GM12878 (cell line): ENCODE data around the gene NCAPD3. TPM values are rescaled to one million over a fixed set of nuclear protein-coding genes. Genes with fewer than 3 reads are reported as not detected.

Experiments
- ATAC-seq: fragments of 200-7000 bp; cut with Tn5 transposase; 3 replicates; pipeline ENCODE4 v1.9.1; 2020; ENCODE audit warnings: mild to moderate bottlenecking, moderate library complexity
- BruUV-seq: library from RNA; stranded (reverse); fragments of 400-500 nt; replicated peaks from 2 replicates; lab custom pipeline; 2021; lab: Mats Ljungman, UMichigan
- CTCF ChIA-PET: fragments of 300-600 bp; sonication (Branson Sonifier 250); formaldehyde crosslinking; extraction: SDS; loops from one replicate; lab custom pipeline; 2021; ENCODE audit warnings: inconsistent platforms; lab: Yijun Ruan, JAX
- POLR2A ChIA-PET: fragments of 350-600 bp; formaldehyde crosslinking; extraction: SDS; loops from one replicate; lab custom pipeline; 2021; ENCODE audit warnings: inconsistent platforms; lab: Charles Lee
- RAD21 ChIA-PET: fragments of 300-600 bp; sonication (Branson Sonifier 250); formaldehyde crosslinking; loops from one replicate; lab custom pipeline; 2023; ENCODE audit warnings: antibody characterized with exemption; ENCODE audit not compliant: unreplicated experiment; lab: Charles Lee
- SMC1A ChIA-PET: fragments of 300-600 bp; sonication (Branson Sonifier 250); formaldehyde crosslinking; loops from one replicate; lab custom pipeline; 2023; ENCODE audit not compliant: unreplicated experiment, uncharacterized antibody; lab: Charles Lee
- DNase-seq: peaks from one replicate; pipeline ENCODE4 v3.0.0-alpha.2; 2011; ENCODE audit warnings: low read depth, low spot score
- FAIRE-seq: peaks from 3 replicates; lab custom pipeline; 2011; peaks lifted over from hg19 to GRCh38; lab: Jason Lieb, UNC
- H2AFZ ChIP-seq: 2 replicates; pipeline ENCODE4 v1.6.0; 2011; ENCODE audit warnings: low read depth, low read length, control low read depth; ENCODE audit not compliant: control insufficient read depth
- H3K27ac ChIP-seq: 2 replicates; pipeline ENCODE4 v1.5.1; 2011; ENCODE audit warnings: control low read depth; ENCODE audit not compliant: control insufficient read depth, insufficient read depth
- H3K27me3 ChIP-seq, 2 experiments: replicated peaks in 1 of 2; 2 replicates each; pipeline versions ENCODE4 v1.6.0 to v1.6.1; 2011; ENCODE audit warnings: low read length in 1 of 2; ENCODE audit not compliant: control insufficient read depth in 2 of 2, insufficient read depth in 2 of 2
- H3K36me3 ChIP-seq, 2 experiments: 2 replicates each; pipeline ENCODE4 v1.5.1; 2011; ENCODE audit warnings: low read length in 1 of 2; ENCODE audit not compliant: control insufficient read depth in 2 of 2, insufficient read depth in 2 of 2
- H3K4me1 ChIP-seq: 2 replicates; pipeline ENCODE4 v1.6.1; 2011; ENCODE audit warnings: mild to moderate bottlenecking, low read length, moderate library complexity, mixed read lengths; ENCODE audit not compliant: control insufficient read depth, insufficient read depth
- H3K4me2 ChIP-seq: 2 replicates; pipeline ENCODE4 v1.6.0; 2011; ENCODE audit warnings: control low read depth; ENCODE audit not compliant: control insufficient read depth, insufficient read depth
- H3K4me3 ChIP-seq: fragments of 200-600 bp; sonication (generic); 2 replicates; pipeline ENCODE4 v1.5.1; 2016
- H3K79me2 ChIP-seq: 2 replicates; pipeline ENCODE4 v1.6.0; 2011; ENCODE audit warnings: low read length; ENCODE audit not compliant: control insufficient read depth, insufficient read depth
- H3K9ac ChIP-seq: 2 replicates; pipeline ENCODE4 v1.8.0; 2011; ENCODE audit warnings: low read length, control low read depth, mixed read lengths; ENCODE audit not compliant: control insufficient read depth, insufficient read depth
- H3K9me3 ChIP-seq: replicated peaks from 3 replicates; pipeline ENCODE4 v1.5.1; 2011; ENCODE audit warnings: mild to moderate bottlenecking, low read length; ENCODE audit not compliant: control insufficient read depth, insufficient read depth
- H4K20me1 ChIP-seq: 2 replicates; pipeline ENCODE4 v1.6.0; 2011; ENCODE audit not compliant: control insufficient read depth, insufficient read depth
- CREB1 ChIP-seq: IDR thresholded peaks from 2 replicates; pipeline ENCODE4 v1.6.1; 2012; ENCODE audit warnings: low read depth, mild to moderate bottlenecking, inconsistent platforms
- ESRRA ChIP-seq: IDR thresholded peaks from 2 replicates; pipeline ENCODE4 v1.6.1; 2012; ENCODE audit warnings: mild to moderate bottlenecking, low read length, improper control_type of control experiment
- IKZF2 ChIP-seq, 2 experiments: fragments of 450-650 bp; IDR thresholded peaks; 2 replicates each; pipeline ENCODE4 v1.6.1; 2017; ENCODE audit warnings: mild to moderate bottlenecking in 2 of 2, moderate library complexity in 2 of 2
- IRF4 ChIP-seq: IDR thresholded peaks from 2 replicates; pipeline ENCODE4 v1.6.1; 2011; ENCODE audit warnings: low read depth, low read length
- KLF5 ChIP-seq: fragments of 450-650 bp; IDR thresholded peaks from 2 replicates; pipeline ENCODE4 v1.6.1; 2014; ENCODE audit warnings: mild to moderate bottlenecking; ENCODE audit not compliant: partially characterized antibody
- MTA2 ChIP-seq: fragments of 450-650 bp; IDR thresholded peaks from 2 replicates; pipeline ENCODE4 v1.6.1; 2016; ENCODE audit warnings: low read depth, mild to moderate bottlenecking, moderate library complexity
- NFIC ChIP-seq: IDR thresholded peaks from 2 replicates; pipeline ENCODE4 v1.6.1; 2012; ENCODE audit warnings: low read depth, mild to moderate bottlenecking, inconsistent platforms, low read length, moderate library complexity
- NFYA ChIP-seq: IDR thresholded peaks from 2 replicates; pipeline ENCODE4 v1.6.1; 2011; ENCODE audit warnings: low read depth, mild to moderate bottlenecking, low read length, improper control_type of control experiment, borderline replicate concordance
- NFYB ChIP-seq: IDR thresholded peaks from 2 replicates; pipeline ENCODE4 v1.6.1; 2011; ENCODE audit warnings: low read depth, mild to moderate bottlenecking, low read length, improper control_type of control experiment, moderate library complexity; ENCODE audit not compliant: insufficient read depth
- PAX8 ChIP-seq: fragments of 450-650 bp; IDR thresholded peaks from 2 replicates; pipeline ENCODE4 v1.6.1; 2017; ENCODE audit warnings: mild to moderate bottlenecking, moderate library complexity
- RBBP5 ChIP-seq: fragments of 200-600 bp; sonication (generic); conservative IDR thresholded peaks from 2 replicates; pipeline ENCODE4 v1.6.1; 2016
- TARDBP ChIP-seq: IDR thresholded peaks from 2 replicates; pipeline ENCODE4 v1.6.1; 2016; ENCODE audit warnings: borderline replicate concordance
- TBL1XR1 ChIP-seq: IDR thresholded peaks from 2 replicates; pipeline ENCODE4 v1.6.1; 2012; ENCODE audit warnings: low read depth, low read length, improper control_type of control experiment
- WGBS: methylation state at CpG from one replicate; pipeline ENCODE4 v1.1.6; 2016; ENCODE audit warnings: low lambda C conversion rate; ENCODE audit not compliant: insufficient replicate concordance, insufficient coverage; ENCODE audit errors: missing lambda C conversion rate; 5-methylcytosine and 5-hydroxymethylcytosine counted together
- in situ Hi-C: fragments of 300-500 bp; cut with MboI; formaldehyde crosslinking; loops from 9 replicates; pipeline ENCODE4 v1.14.3; 2018; ENCODE audit warnings: mixed read lengths
- intact Hi-C: fragments of 100-400 bp; cut with micrococcal nuclease; formaldehyde crosslinking; loops from one replicate; pipeline ENCODE4 v1.14.2; 2022; ENCODE audit not compliant: unreplicated experiment
- polyA plus RNA-seq, 11 experiments: library from polyadenylated mRNA; depleted of rRNA in 4 of 11; unstranded in 6 of 11; stranded (reverse) in 5 of 11; fragments of >200 nt; fragmentation: Nextera tagmentation in 4 of 11; fragmentation: Illumina TruSeq in 1 of 11; extraction: Ambion mirVana in 4 of 11; extraction: Trizol in 1 of 11; gene quantifications; 1 replicate in 1 of 11; 2 replicates in 10 of 11; pipeline versions ENCODE4 v1.2.1 to v1.2.3, GENCODE V29; 2011 to 2016; ENCODE audit warnings: inconsistent platforms in 2 of 11, missing spikeins in 2 of 11, low read depth in 1 of 11
- total RNA-seq, 4 experiments: library from RNA; depleted of rRNA in 3 of 4; stranded (reverse); fragments of >200 nt in 3 of 4; fragmentation: Illumina TruSeq in 1 of 4; extraction: Trizol in 1 of 4; gene quantifications; 2 replicates each; pipeline versions ENCODE4 v1.2.1 to v1.2.3, GENCODE V29; 2013 to 2021
- TF ChIP-seq, protein P1 (sequence below): fragments of 450-650 bp; conservative IDR thresholded peaks from 2 replicates; pipeline ENCODE4 v1.6.1; 2017; ENCODE audit warnings: mild to moderate bottlenecking, moderate library complexity
- TF ChIP-seq, protein P2 (sequence below): IDR thresholded peaks from 2 replicates; pipeline ENCODE4 v1.6.1; 2011; ENCODE audit warnings: low read depth, mild to moderate bottlenecking, low read length, moderate library complexity, borderline replicate concordance; ENCODE audit errors: extremely low read depth

Gene NCAPD3
- total and polyA plus RNA-seq, 10 of the 15 experiments (the other 5 are each of a cell fraction or from before 2014, with no cell fraction given): 14.9 to 58.2 (median 48.2) TPM

DNA sequence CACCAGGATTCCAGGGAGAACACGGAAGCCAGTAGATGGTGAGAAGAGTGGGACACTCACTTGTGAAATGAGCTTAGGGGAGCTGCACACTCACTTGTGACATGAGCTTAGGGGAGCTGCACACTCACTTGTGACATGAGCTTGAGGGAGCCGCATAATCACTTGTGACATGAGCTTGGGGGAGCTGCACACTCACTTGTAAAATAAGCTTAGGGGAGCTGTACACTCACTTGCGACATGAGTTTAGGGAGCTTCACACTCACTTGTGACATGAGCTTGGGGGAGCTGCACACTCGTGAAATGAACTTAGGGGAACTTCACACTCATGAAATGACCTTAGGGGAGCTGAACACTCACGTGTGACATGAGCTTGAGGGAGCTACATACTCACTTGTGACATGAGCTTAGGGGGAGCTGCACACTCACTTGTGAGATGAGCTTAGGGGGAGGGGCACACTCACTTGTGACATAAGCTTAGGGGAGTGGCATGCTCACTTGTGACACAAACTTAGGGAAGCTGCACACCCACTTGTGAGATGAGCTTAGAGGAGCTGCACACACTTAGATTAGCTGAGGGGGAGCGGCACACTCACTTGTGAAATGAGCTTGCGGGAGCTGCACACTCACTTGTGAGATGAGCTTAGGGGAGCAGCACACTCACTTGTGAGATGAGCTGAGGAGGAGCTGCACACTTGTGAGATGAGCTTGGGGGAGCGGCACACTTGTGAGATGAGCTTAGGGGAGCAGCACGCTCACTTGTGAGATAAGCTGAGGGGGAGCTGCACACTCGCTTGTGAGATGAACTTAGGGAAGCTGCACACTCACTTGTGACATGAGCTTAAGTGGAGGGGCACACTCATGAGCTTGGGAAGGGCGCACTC lies 59.0 kb downstream of the NCAPD3 start:
- intact Hi-C loops: no loop called here

More for the DNA sequence above, 59.0 kb downstream of the NCAPD3 start:
- no peak overlapping the region for H2AFZ ChIP-seq
- H3K79me2 ChIP-seq: no peaks in the 10 kb centered on the region
- ATAC-seq: no peak
- TF ChIP-seq NFYB: no peak
- TF ChIP-seq IKZF2 (IDR thresholded peaks at IDR 0.05): no peak
- TF ChIP-seq NFYA: no peak
- TF ChIP-seq IRF4: no peak
- TF ChIP-seq TBL1XR1: no peak
- TF ChIP-seq KLF5: no peak
- TF ChIP-seq, protein P1, sequence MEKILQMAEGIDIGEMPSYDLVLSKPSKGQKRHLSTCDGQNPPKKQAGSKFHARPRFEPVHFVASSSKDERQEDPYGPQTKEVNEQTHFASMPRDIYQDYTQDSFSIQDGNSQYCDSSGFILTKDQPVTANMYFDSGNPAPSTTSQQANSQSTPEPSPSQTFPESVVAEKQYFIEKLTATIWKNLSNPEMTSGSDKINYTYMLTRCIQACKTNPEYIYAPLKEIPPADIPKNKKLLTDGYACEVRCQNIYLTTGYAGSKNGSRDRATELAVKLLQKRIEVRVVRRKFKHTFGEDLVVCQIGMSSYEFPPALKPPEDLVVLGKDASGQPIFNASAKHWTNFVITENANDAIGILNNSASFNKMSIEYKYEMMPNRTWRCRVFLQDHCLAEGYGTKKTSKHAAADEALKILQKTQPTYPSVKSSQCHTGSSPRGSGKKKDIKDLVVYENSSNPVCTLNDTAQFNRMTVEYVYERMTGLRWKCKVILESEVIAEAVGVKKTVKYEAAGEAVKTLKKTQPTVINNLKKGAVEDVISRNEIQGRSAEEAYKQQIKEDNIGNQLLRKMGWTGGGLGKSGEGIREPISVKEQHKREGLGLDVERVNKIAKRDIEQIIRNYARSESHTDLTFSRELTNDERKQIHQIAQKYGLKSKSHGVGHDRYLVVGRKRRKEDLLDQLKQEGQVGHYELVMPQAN: no peak
- TF ChIP-seq PAX8: no peak
- no peak for TF ChIP-seq NFIC
- no peak for TF ChIP-seq RBBP5
- TF ChIP-seq, protein P2, sequence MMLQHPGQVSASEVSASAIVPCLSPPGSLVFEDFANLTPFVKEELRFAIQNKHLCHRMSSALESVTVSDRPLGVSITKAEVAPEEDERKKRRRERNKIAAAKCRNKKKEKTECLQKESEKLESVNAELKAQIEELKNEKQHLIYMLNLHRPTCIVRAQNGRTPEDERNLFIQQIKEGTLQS: no peak
- no peak for TF ChIP-seq TARDBP
- TF ChIP-seq CREB1: no peak
- no peak for TF ChIP-seq MTA2
- TF ChIP-seq ESRRA: no peak
- ChIA-PET CTCF (no interaction called here), POLR2A (no interaction called here), SMC1A (interaction anchor here (0.9 kb wide), 1 partner anchor 15 kb away, joined by 3 read pairs; no protein-coding TSS in a partner anchor), RAD21 (interaction anchor here (1.0 kb wide), 1 partner anchor 1030 kb away, joined by 3 read pairs; no protein-coding TSS in a partner anchor)
- H3K27ac ChIP-seq: no peak overlapping the region
- no peaks in the 10 kb centered on the region for H4K20me1 ChIP-seq
- H3K4me3 ChIP-seq: no peak overlapping the region
- no TSS peak for BruUV-seq
- no peaks in the 10 kb centered on the region for H3K4me1 ChIP-seq
- no peak for FAIRE-seq
- H3K9me3 ChIP-seq: no peaks in the 10 kb centered on the region
- in situ Hi-C loops: no loop called here
- WGBS: 97% methylated on average over 11 of the region's 11 CpGs
- H3K36me3 ChIP-seq: peaks cover 18 to 34% of the 10 kb centered on the region in 2 experiments; a peak in 3 of 4 replicates
- no peak overlapping the region for H3K4me2 ChIP-seq
- no peak overlapping the region for H3K9ac ChIP-seq
- no peak for DNase-seq
- H3K27me3 ChIP-seq: no peaks in the 10 kb centered on the region
